Measurements from ENCODE around the gene SNHG17.

GRCh38 chr20:38446441-38447209 lies 11.5 kb upstream of the SNHG17 start:
- TF ChIP-seq HOXA7 (CRISPR knock-in tag; IDR thresholded peaks at IDR 0.05): no peak
- TF ChIP-seq CTCF (IDR thresholded peaks at IDR 0.05): peak; percentile 94
- TF ChIP-seq CBX8 (IDR thresholded peaks at IDR 0.05): no peak

Data from A549 (cell line).